ENCODE data around the gene NHLRC1. TPM values are rescaled to one million over a fixed set of nuclear protein-coding genes. Genes with fewer than 3 reads are reported as not detected.

NHLRC1 gene
- total and polyA plus RNA-seq, 10 donors: 0.79 to 3.4 (median 1.4) TPM

GRCh38 chr6:18160911-18161310 lies 38.4 kb upstream of the NHLRC1 start:
- 81 to 97% (median 89%) methylated on average over 1 of the region's 1 CpG for WGBS, 5 donors
- H3K27ac ChIP-seq: peak overlapping the region in 4 of 8 donors; percentile 7 to 50 (median 23)
- H3K9me3 ChIP-seq: no peaks in the 10 kb centered on the region
- TF ChIP-seq POLR2A (IDR thresholded peaks at IDR 0.05) (no peak), CTCF (IDR thresholded peaks at IDR 0.05 in 8 of 11, conservative IDR thresholded peaks at IDR 0.05 in 3 of 11) (no peak), POLR2AphosphoS5 (IDR thresholded peaks at IDR 0.05) (no peak)
- H3K36me3 ChIP-seq: peaks cover 0 to 66% (median 43%) of the 10 kb centered on the region in 6 donors
- intact Hi-C loops (cut with DNase I; ENCODE audit: low total_unique reads): loop anchor here (5.0 kb wide), 1 partner anchor 101 kb away; the partner anchor contains the start of gene DEK
- H3K27me3 ChIP-seq (replicated peaks in 1 of 7): no peaks in the 10 kb centered on the region
- no peak overlapping the region for H3K4me3 ChIP-seq
- DNase-seq: no peak
- peaks cover 0 to 21% (median 12%) of the 10 kb centered on the region in 6 donors for H3K4me1 ChIP-seq

GRCh38 chr6:18155864-18156421 lies 33.5 kb upstream of the NHLRC1 start:
- H3K4me1 ChIP-seq: peaks cover 11 to 46% (median 32%) of the 10 kb centered on the region in 6 donors
- peaks cover 0 to 17% (median 10%) of the 10 kb centered on the region in 6 donors for H3K36me3 ChIP-seq
- WGBS, 5 donors: 0 to 1% (median 1%) methylated on average over 22 to 26 of the region's 26 CpGs
- no peaks in the 10 kb centered on the region for H3K27me3 ChIP-seq (replicated peaks in 1 of 7)
- peak; percentile 92 for DNase-seq
- TF ChIP-seq POLR2A (IDR thresholded peaks at IDR 0.05): no peak
- TF ChIP-seq POLR2AphosphoS5 (IDR thresholded peaks at IDR 0.05): peak in 2 of 3 donors; percentile 14 to 35
- peak in 1 of 11 experiments; percentile 14 for TF ChIP-seq CTCF (IDR thresholded peaks at IDR 0.05 in 8 of 11, conservative IDR thresholded peaks at IDR 0.05 in 3 of 11)
- no peaks in the 10 kb centered on the region for H3K9me3 ChIP-seq
- H3K27ac ChIP-seq: peak overlapping the region; percentile 83 to 98 (median 93)
- peak overlapping the region; percentile 85 to 99 (median 92) for H3K4me3 ChIP-seq
- intact Hi-C loops (cut with DNase I; ENCODE audit: low total_unique reads): no loop called here

- Histone ChIP-seq H3K4me3 (peak within 1 kb of the TSS; percentile 85 to 99 (median 92)), H3K36me3 (peaks cover 0 to 10% (median 6%) of the 10 kb centered on the region in 6 donors), H3K27ac (peak within 1 kb of the TSS; percentile 83 to 98 (median 93)), H3K27me3 (replicated peaks in 1 of 7) (no peaks in the 10 kb centered on the region), H3K9me3 (no peaks in the 10 kb centered on the region), H3K4me1 (peaks cover 11 to 46% (median 31%) of the 10 kb centered on the region in 6 donors)
- intact Hi-C loops (cut with DNase I; ENCODE audit: low total_unique reads): no loop called here
- 0 to 1% (median 0%) methylated on average over 37 to 87 of the region's 87 CpGs for WGBS, 5 donors
- TF ChIP-seq POLR2A (IDR thresholded peaks at IDR 0.05): peak in 2 of 3 donors; percentile 68 to 76
- peak; percentile 78 to 93 (median 92) for TF ChIP-seq POLR2AphosphoS5 (IDR thresholded peaks at IDR 0.05)
- peak in 6 of 11 experiments; percentile 7 to 57 (median 24) for TF ChIP-seq CTCF (IDR thresholded peaks at IDR 0.05 in 8 of 11, conservative IDR thresholded peaks at IDR 0.05 in 3 of 11)
- peak; percentile 100 for DNase-seq
Observed at GRCh38 chr6:18155150-18155863, 32.8 kb upstream of the NHLRC1 start, which contains the start of gene KDM1B. Gene KDM1B, plus strand, starts transcription at chr6:18155422. Its CDS starts 4,474 bp downstream, at chr6:18159896.

Measured in spleen (tissue), 11 donors.